Activated T-cell treated with anti-CD3 and anti-CD28 coated beads for 4 hours (primary cell): Measurements from ENCODE around the gene CDC45.
"Not testable (repeated sequence)": the region's sequence is repeated elsewhere in the genome, so short reads cannot be mapped to it uniquely, and the experiment has no call there.

Experiments
- DNase-seq: peaks from one replicate; pipeline ENCODE4 v3.0.0-alpha.2; 2020

CDC45 gene

GRCh38 chr22:19536564-19536963, 56.8 kb downstream of the CDC45 start:
- DNase-seq: no peak

GRCh38 chr22:19537941-19538488, 58.3 kb downstream of the CDC45 start:
- no peak for DNase-seq

- DNase-seq: no peak
Measured at GRCh38 chr22:19540394-19540793, 60.7 kb downstream of the CDC45 start.

GRCh38 chr22:19543970-19544708, 64.4 kb downstream of the CDC45 start:
- DNase-seq: no peak

- DNase-seq: no peak
Measured at GRCh38 chr22:19545935-19546207, 66.2 kb downstream of the CDC45 start.

- DNase-seq: no peak
Measured at GRCh38 chr22:19546680-19547079, 67.0 kb downstream of the CDC45 start.

- no peak for DNase-seq
Measured at GRCh38 chr22:19547620-19548019, 67.9 kb downstream of the CDC45 start.

GRCh38 chr22:19548427-19548826, 68.7 kb downstream of the CDC45 start:
- not testable (repeated sequence) for DNase-seq

- no peak for DNase-seq
Measured at GRCh38 chr22:19548964-19549363, 69.2 kb downstream of the CDC45 start.

GRCh38 chr22:19549428-19549827, 69.7 kb downstream of the CDC45 start:
- DNase-seq: no peak

GRCh38 chr22:19550382-19550781, 70.7 kb downstream of the CDC45 start:
- no peak for DNase-seq

- DNase-seq: no peak
Measured at GRCh38 chr22:19553201-19553600, 73.5 kb downstream of the CDC45 start.

- no peak for DNase-seq
Measured at GRCh38 chr22:19554834-19555404, 75.2 kb downstream of the CDC45 start.

GRCh38 chr22:19555651-19556050, 75.9 kb downstream of the CDC45 start:
- no peak for DNase-seq

GRCh38 chr22:19556963-19557545, 77.3 kb downstream of the CDC45 start:
- DNase-seq: no peak

- no peak for DNase-seq
Measured at GRCh38 chr22:19559324-19559811, 79.6 kb downstream of the CDC45 start.

GRCh38 chr22:19559956-19560355, 80.2 kb downstream of the CDC45 start:
- no peak for DNase-seq

GRCh38 chr22:19565382-19566278, 85.9 kb downstream of the CDC45 start:
- no peak for DNase-seq

GRCh38 chr22:19566279-19567156, 86.8 kb downstream of the CDC45 start:
- no peak for DNase-seq

- DNase-seq: no peak
Measured at GRCh38 chr22:19567157-19568009, 87.7 kb downstream of the CDC45 start.
